Fibroblast of lung (primary cell): ENCODE measurements around the gene GNAS.

ENCODE experiments used
- CTCF ChIP-seq, 2 donors: IDR thresholded peaks in 1 of 2; conservative IDR thresholded peaks in 1 of 2; 1 replicate in 1 of 2; 2 replicates in 1 of 2; pipeline ENCODE4 v1.5.1; 2011 to 2012; ENCODE audit warnings: low read length in 2 of 2, control low read depth in 1 of 2, inconsistent platforms in 1 of 2, low read depth in 1 of 2, mild to moderate bottlenecking in 1 of 2
- EZH2 ChIP-seq: IDR thresholded peaks from 2 replicates; pipeline ENCODE4 v1.5.1; 2012; ENCODE audit warnings: low read length, control low read depth, mild to moderate bottlenecking; ENCODE audit errors: missing control alignments

DNA sequence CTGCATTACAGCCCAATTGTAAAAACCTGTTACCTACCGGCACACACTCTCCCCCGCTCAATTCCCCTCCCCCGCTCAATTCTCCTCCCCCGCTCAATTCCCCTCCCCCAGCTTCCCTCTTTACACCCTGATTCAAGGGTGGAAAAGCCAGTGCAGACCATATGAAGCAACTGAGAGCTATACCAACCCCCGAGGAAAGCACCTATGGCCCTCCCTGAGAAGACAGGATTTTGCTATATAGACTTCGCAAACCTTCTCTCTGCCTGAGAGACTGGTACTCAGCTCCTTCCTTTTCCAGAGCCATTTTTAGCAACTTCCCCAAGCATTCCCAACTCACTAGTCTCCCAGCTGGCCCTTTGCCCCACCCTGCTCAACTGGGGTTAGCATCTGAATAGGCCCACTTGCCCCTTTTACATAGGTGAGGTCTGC, 9.4 kb upstream of the GNAS start:
- TF ChIP-seq CTCF (conservative IDR thresholded peaks at IDR 0.05 in 1 of 2, IDR thresholded peaks at IDR 0.05 in 1 of 2; ENCODE audit: low read depth in 1 of 2, low read length in 2 of 2) (no peak), EZH2 (no peak)
